H1 (cell line): ENCODE data around the gene STK32C. TPM values are rescaled to one million over a fixed set of nuclear protein-coding genes. Genes with fewer than 3 reads are reported as not detected.

Experiments
- CTCF ChIA-PET: fragments of 300-600 bp; sonication (Branson Sonifier 250); formaldehyde crosslinking; loops from one replicate; lab custom pipeline; 2021; ENCODE audit not compliant: partially characterized antibody; lab: Charles Lee
- POLR2A ChIA-PET: fragments of 300-600 bp; sonication (Branson Sonifier 250); formaldehyde crosslinking; loops from one replicate; lab custom pipeline; 2021; ENCODE audit warnings: inconsistent platforms; ENCODE audit not compliant: partially characterized antibody; lab: Charles Lee
- DNase-seq, 2 experiments: peaks; one replicate each; pipeline versions ENCODE4 v3.0.0 to v3.0.0-alpha.2; 2010 to 2022; ENCODE audit warnings: low spot score in 2 of 2, low read depth in 1 of 2, mixed read lengths in 1 of 2
- FAIRE-seq: peaks from 2 replicates; lab custom pipeline; 2011; peaks lifted over from hg19 to GRCh38; lab: Jason Lieb, UNC
- H2AFZ ChIP-seq: 2 replicates; pipeline ENCODE4 v1.8.1; 2012; ENCODE audit warnings: low read length, inconsistent platforms
- H2AK5ac ChIP-seq: 2 replicates; pipeline ENCODE4 v1.6.1; 2013; ENCODE audit warnings: low read depth, low read length
- H2BK120ac ChIP-seq: replicated peaks from 2 replicates; pipeline ENCODE3; 2013; ENCODE audit warnings: low read depth, low read length, inconsistent platforms
- H2BK12ac ChIP-seq: 2 replicates; pipeline ENCODE4 v1.6.1; 2013; ENCODE audit warnings: low read depth, low read length
- H2BK15ac ChIP-seq: 2 replicates; pipeline ENCODE4 v1.6.1; 2013; ENCODE audit warnings: low read length
- H2BK20ac ChIP-seq: 2 replicates; pipeline ENCODE4 v1.6.1; 2013; ENCODE audit warnings: low read length
- H2BK5ac ChIP-seq: 2 replicates; pipeline ENCODE4 v1.6.1; 2013; ENCODE audit warnings: low read depth, low read length
- H3K14ac ChIP-seq: 2 replicates; pipeline ENCODE4 v1.6.1; 2013; ENCODE audit warnings: inconsistent platforms; ENCODE audit not compliant: insufficient read length
- H3K18ac ChIP-seq: 2 replicates; pipeline ENCODE4 v1.6.1; 2013; ENCODE audit warnings: low read length; ENCODE audit errors: extremely low read depth
- H3K23ac ChIP-seq: 2 replicates; pipeline ENCODE4 v1.6.1; 2013; ENCODE audit warnings: inconsistent platforms; ENCODE audit not compliant: insufficient read length
- H3K23me2 ChIP-seq: 2 replicates; pipeline ENCODE4 v1.6.1; 2013; ENCODE audit warnings: low read depth, low read length
- H3K27ac ChIP-seq: 2 replicates; pipeline ENCODE4 v1.6.1; 2011; ENCODE audit warnings: low read depth, low read length, inconsistent platforms
- H3K27me3 ChIP-seq, 4 experiments: replicated peaks in 1 of 4; 1 replicate in 1 of 4; 2 replicates in 3 of 4; pipeline versions ENCODE4 v1.6.1 to v1.8.1; 2011 to 2013; ENCODE audit warnings: low read length in 3 of 4, mild to moderate bottlenecking in 3 of 4, inconsistent platforms in 2 of 4, mixed read lengths in 2 of 4, moderate library complexity in 1 of 4; ENCODE audit not compliant: control insufficient read depth in 3 of 4, insufficient read depth in 3 of 4; ENCODE audit errors: extremely low read depth in 1 of 4
- H3K36me3 ChIP-seq, 4 experiments: 2 replicates each; pipeline versions ENCODE4 v1.6.1 to v1.8.1; 2011 to 2013; ENCODE audit warnings: mild to moderate bottlenecking in 4 of 4, low read length in 3 of 4, moderate library complexity in 2 of 4, control low read depth in 1 of 4, inconsistent platforms in 1 of 4; ENCODE audit not compliant: insufficient read depth in 4 of 4, control insufficient read depth in 2 of 4
- H3K4ac ChIP-seq: replicated peaks from 2 replicates; pipeline ENCODE3; 2013; ENCODE audit warnings: low read length, low read depth, mixed read lengths, inconsistent platforms; ENCODE audit not compliant: insufficient read length
- H3K4me1 ChIP-seq, 4 experiments: replicated peaks in 1 of 4; 1 replicate in 1 of 4; 2 replicates in 3 of 4; pipeline versions ENCODE4 v1.6.1 to v1.8.1; 2011 to 2013; ENCODE audit warnings: low read length in 3 of 4, inconsistent platforms in 2 of 4, mixed read lengths in 1 of 4; ENCODE audit not compliant: insufficient read depth in 4 of 4, control insufficient read depth in 3 of 4
- H3K4me2 ChIP-seq, 2 experiments: 2 replicates each; pipeline versions ENCODE4 v1.6.1 to v1.8.1; 2011 to 2013; ENCODE audit warnings: low read depth in 2 of 2, low read length in 2 of 2, control low read depth in 1 of 2, inconsistent platforms in 1 of 2, mild to moderate bottlenecking in 1 of 2; ENCODE audit not compliant: insufficient read depth in 1 of 2
- H3K4me3 ChIP-seq, 4 experiments: fragments of 200-600, 300-600 bp in 1 of 4; sonication (generic), shearing (Covaris generic), sonication (Bioruptor Twin) in 1 of 4; 2 replicates each; pipeline versions ENCODE4 v1.5.1 to v1.8.1; 2011 to 2016; ENCODE audit warnings: low read length in 4 of 4, low read depth in 3 of 4, control low read depth in 2 of 4, inconsistent platforms in 2 of 4, mild to moderate bottlenecking in 2 of 4, mixed read lengths in 1 of 4, moderate library complexity in 1 of 4; ENCODE audit not compliant: insufficient read depth in 2 of 4; ENCODE audit errors: extremely low read depth in 1 of 4
- H3K56ac ChIP-seq: replicated peaks from 2 replicates; pipeline ENCODE3; 2013; ENCODE audit warnings: low read depth, mild to moderate bottlenecking, mixed read lengths, low read length, inconsistent platforms; ENCODE audit not compliant: insufficient read length
- H3K79me1 ChIP-seq: 2 replicates; pipeline ENCODE4 v1.6.1; 2013; ENCODE audit warnings: low read depth, low read length, control low read depth
- H3K79me2 ChIP-seq, 2 experiments: 2 replicates each; pipeline versions ENCODE4 v1.6.1 to v1.8.1; 2012 to 2013; ENCODE audit warnings: low read length in 2 of 2, mild to moderate bottlenecking in 2 of 2, inconsistent platforms in 1 of 2; ENCODE audit not compliant: insufficient read depth in 2 of 2, control insufficient read depth in 1 of 2
- H3K9ac ChIP-seq, 4 experiments: replicated peaks in 1 of 4; 1 replicate in 1 of 4; 2 replicates in 3 of 4; pipeline versions ENCODE4 v1.6.1 to v1.8.1; 2011 to 2013; ENCODE audit warnings: low read depth in 3 of 4, low read length in 3 of 4, control low read depth in 2 of 4, mild to moderate bottlenecking in 2 of 4, moderate library complexity in 2 of 4, inconsistent platforms in 1 of 4; ENCODE audit errors: extremely low read depth in 1 of 4
- H3K9me3 ChIP-seq, 2 experiments: 2 replicates each; pipeline versions ENCODE4 v1.6.1 to v1.8.1; 2012 to 2013; ENCODE audit warnings: mild to moderate bottlenecking in 2 of 2, moderate library complexity in 2 of 2, control low read depth in 1 of 2, inconsistent platforms in 1 of 2, low read depth in 1 of 2, low read length in 1 of 2, mixed read lengths in 1 of 2; ENCODE audit not compliant: insufficient read depth in 2 of 2
- H4K20me1 ChIP-seq, 2 experiments: replicated peaks in 1 of 2; 2 replicates each; pipeline versions ENCODE3 to v1.8.1; 2011 to 2013; ENCODE audit warnings: inconsistent platforms in 2 of 2, low read length in 2 of 2, mild to moderate bottlenecking in 1 of 2; ENCODE audit not compliant: insufficient read depth in 2 of 2, control insufficient read depth in 1 of 2
- H4K5ac ChIP-seq: 2 replicates; pipeline ENCODE4 v1.6.1; 2013; ENCODE audit warnings: low read length, low read depth, mixed read lengths, inconsistent platforms; ENCODE audit not compliant: insufficient read length
- H4K8ac ChIP-seq: 2 replicates; pipeline ENCODE4 v1.8.0; 2013; ENCODE audit warnings: mild to moderate bottlenecking, moderate library complexity, low read length, inconsistent platforms; ENCODE audit not compliant: insufficient read depth; ENCODE audit errors: extremely low read depth
- H4K91ac ChIP-seq: replicated peaks from 2 replicates; pipeline ENCODE3; 2013; ENCODE audit warnings: low read length, mixed read lengths, inconsistent platforms; ENCODE audit not compliant: insufficient read length
- BCL11A ChIP-seq, 2 experiments: IDR thresholded peaks; one replicate each; pipeline ENCODE4 v1.6.1; 2011; ENCODE audit warnings: low read depth in 2 of 2, low read length in 2 of 2, mild to moderate bottlenecking in 2 of 2
- CREB1 ChIP-seq: IDR thresholded peaks from 2 replicates; pipeline ENCODE4 v1.6.1; 2012; ENCODE audit warnings: inconsistent platforms
- GABPA ChIP-seq: IDR thresholded peaks from 2 replicates; pipeline ENCODE4 v1.6.1; 2011; ENCODE audit warnings: mild to moderate bottlenecking, low read length, moderate library complexity, borderline replicate concordance; ENCODE audit not compliant: insufficient read depth
- HDAC2 ChIP-seq, 2 experiments: fragments of 300-600 bp in 1 of 2; sonication (generic) in 1 of 2; IDR thresholded peaks; 2 replicates each; pipeline ENCODE4 v1.6.1; 2011 to 2012; ENCODE audit warnings: low read depth in 2 of 2, low read length in 2 of 2, mild to moderate bottlenecking in 2 of 2, moderate library complexity in 2 of 2, borderline replicate concordance in 1 of 2, inconsistent platforms in 1 of 2
- JUN ChIP-seq: IDR thresholded peaks from 2 replicates; pipeline ENCODE4 v1.6.1; 2011; ENCODE audit warnings: low read depth, mild to moderate bottlenecking, improper control_type of control experiment, low read length
- POLR2AphosphoS5 ChIP-seq: IDR thresholded peaks from 2 replicates; pipeline ENCODE4 v1.6.1; 2011; ENCODE audit warnings: low read depth, low read length
- POU5F1 ChIP-seq: IDR thresholded peaks from 2 replicates; pipeline ENCODE4 v1.6.1; 2011; ENCODE audit warnings: low read depth, mild to moderate bottlenecking, low read length, moderate library complexity
- SRF ChIP-seq: IDR thresholded peaks from 2 replicates; pipeline ENCODE4 v1.6.1; 2011; ENCODE audit warnings: mild to moderate bottlenecking, low read depth, low read length, moderate library complexity
- WGBS, 2 experiments: shearing (Covaris generic) in 1 of 2; methylation state at CpG; one replicate each; pipeline versions ENCODE4 v1.1.6 to v1.1.7; 2013 to 2015; ENCODE audit warnings: low lambda C conversion rate in 2 of 2, mixed read lengths in 2 of 2, inconsistent platforms in 1 of 2, low coverage in 1 of 2, missing lambda C conversion rate in 1 of 2; ENCODE audit not compliant: insufficient replicate concordance in 2 of 2, insufficient coverage in 1 of 2, insufficient read length in 1 of 2; ENCODE audit errors: extremely low coverage in 1 of 2, missing lambda C conversion rate in 1 of 2; 5-methylcytosine and 5-hydroxymethylcytosine counted together
- polyA plus RNA-seq, 7 experiments: library from polyadenylated mRNA; depleted of rRNA in 3 of 7; stranded (reverse) in 5 of 7; unstranded in 2 of 7; fragments of >200 nt in 5 of 7; fragments of 200-250 nt in 2 of 7; gene quantifications; 1 replicate in 5 of 7; 2 replicates in 1 of 7; 4 replicates in 1 of 7; pipeline versions ENCODE4 v1.2.1 to v1.2.3, GENCODE V29; 2011 to 2013; ENCODE audit warnings: missing spikeins in 2 of 7, mixed read lengths in 2 of 7
- total RNA-seq: library from RNA; stranded (reverse); fragmentation: NEBNext Ultra II Directional; extraction: Animal tissue kit (Norgen Biotek cat#: 25700); gene quantifications from 2 replicates; pipeline ENCODE4 v1.2.1, GENCODE V29; 2021

STK32C gene
- total and polyA plus RNA-seq, 2 of the 8 experiments (the other 6 are each of a cell fraction or from before 2014, with no cell fraction given) = 10.6 to 15.6 TPM

DNA sequence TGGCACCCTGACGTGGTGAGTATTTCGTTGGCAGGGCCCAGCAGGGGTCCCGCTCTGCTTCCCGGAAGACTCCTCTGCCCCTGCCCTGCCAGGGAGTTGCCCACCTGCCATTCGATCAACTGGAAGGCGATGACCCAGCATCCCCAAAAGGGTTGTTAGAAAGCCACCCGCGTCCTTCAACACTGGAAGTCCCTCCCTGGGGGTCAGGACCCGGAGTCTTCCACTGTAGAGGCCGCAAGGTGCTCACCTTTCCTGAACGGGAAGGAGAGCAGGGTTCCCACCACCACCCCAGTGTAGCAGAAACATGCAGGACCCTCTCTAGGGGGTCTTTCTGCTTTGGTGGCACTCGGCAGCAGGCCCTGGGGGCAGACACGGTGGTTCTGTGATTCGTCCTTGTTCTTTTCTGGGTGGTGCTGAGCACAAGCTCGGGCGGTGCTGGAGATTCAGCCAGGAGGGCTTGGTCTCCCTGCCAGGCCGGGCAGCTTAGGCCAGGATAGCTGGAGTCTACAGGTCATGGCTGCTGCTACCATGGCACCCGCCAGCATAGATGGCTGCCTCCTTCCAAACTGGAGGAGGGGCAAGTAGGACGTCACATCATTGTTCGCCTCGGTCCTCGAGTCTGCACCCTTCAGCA lies 140.6 kb downstream of the STK32C start:
- Histone ChIP-seq H3K14ac (no peak overlapping the region), H3K4ac (no peak overlapping the region), H3K56ac (no peak overlapping the region), H3K79me2 (no peaks in the 10 kb centered on the region), H3K18ac (no peak overlapping the region), H3K9ac (no peak overlapping the region), H2BK12ac (no peak overlapping the region), H2AFZ (no peak overlapping the region), H3K4me1 (peaks cover 0 to 16% (median 9%) of the 10 kb centered on the region in 4 experiments; a peak in 6 of 7 replicates), H4K5ac (no peak overlapping the region), H3K27me3 (no peaks in the 10 kb centered on the region; a peak in 2 of 7 replicates), H3K36me3 (no peaks in the 10 kb centered on the region), H4K20me1 (no peaks in the 10 kb centered on the region), H4K8ac (no peak overlapping the region), H4K91ac (no peak overlapping the region), H3K23ac (no peak overlapping the region), H2BK5ac (no peak overlapping the region), H2BK15ac (no peak overlapping the region), H3K4me2 (no peak overlapping the region), H2BK20ac (no peak overlapping the region), H3K27ac (no peak overlapping the region), H3K9me3 (no peaks in the 10 kb centered on the region), H2AK5ac (no peak overlapping the region)
- CTCF ChIA-PET = interaction anchor here (0.7 kb wide), 1 partner anchor 24 kb away, joined by 6 read pairs; no protein-coding TSS in a partner anchor
- FAIRE-seq = no peak
- no peak for DNase-seq
- WGBS, 2 experiments = 84% methylated on average over 22 of the region's 22 CpGs; no CpG with 5 or more reads in 1 of the 2 experiments
- POLR2A ChIA-PET = interaction anchor here (1.0 kb wide), 1 partner anchor 8 kb away, joined by 3 read pairs; no protein-coding TSS in a partner anchor
- TF ChIP-seq POLR2AphosphoS5 (no peak), SRF (no peak), HDAC2 (IDR thresholded peaks at IDR 0.05; ENCODE audit: borderline replicate concordance in 1 of 2, low read depth in 2 of 2, low read length in 2 of 2) (no peak), JUN (no peak), GABPA (no peak), BCL11A (IDR thresholded peaks at IDR 0.05; ENCODE audit: low read depth in 2 of 2, low read length in 2 of 2) (no peak), CREB1 (no peak), POU5F1 (no peak)
- TF ChIP-seq, all 59 proteins: peak for 0
- Histone ChIP-seq H2BK120ac (no peak overlapping the region), H3K4me3 (no peak overlapping the region), H3K79me1 (no peaks in the 10 kb centered on the region), H3K23me2 (peaks cover 4% of the 10 kb centered on the region; the same call in 1 of the 2 replicates)
